Superior temporal gyrus (tissue), 1 donor: ENCODE results near the gene LPIN1.

ENCODE experiments used
- DNase-seq: peaks from one replicate; pipeline ENCODE4 v3.0.0-alpha.2; 2016; ENCODE audit errors: extremely low spot score

Gene LPIN1

GRCh38 chr2:11784747-11785610, 38.5 kb downstream of the LPIN1 start:
- peak; percentile 53 for DNase-seq

- no peak for DNase-seq
These were observed 39.1 kb downstream of the LPIN1 start for GRCh38 chr2:11785611-11785940.

GRCh38 chr2:11786191-11786590, 39.8 kb downstream of the LPIN1 start:
- DNase-seq, result no peak

GRCh38 chr2:11786592-11786991, 40.2 kb downstream of the LPIN1 start:
- no peak for DNase-seq

GRCh38 chr2:11787991-11788390, 41.6 kb downstream of the LPIN1 start:
- DNase-seq, result no peak

GRCh38 chr2:11788461-11789124, 42.2 kb downstream of the LPIN1 start:
- no peak for DNase-seq

- DNase-seq, result no peak
These were observed 42.8 kb downstream of the LPIN1 start for GRCh38 chr2:11789243-11789642.

GRCh38 chr2:11790228-11790627, 43.8 kb downstream of the LPIN1 start:
- DNase-seq, result no peak

GRCh38 chr2:11795590-11795989, 49.2 kb downstream of the LPIN1 start:
- no peak for DNase-seq

GRCh38 chr2:11796190-11797171, 50.0 kb downstream of the LPIN1 start:
- no peak for DNase-seq

- no peak for DNase-seq
These were observed 51.4 kb downstream of the LPIN1 start for GRCh38 chr2:11797846-11798245.

GRCh38 chr2:11798701-11799435, 52.4 kb downstream of the LPIN1 start:
- no peak for DNase-seq

- DNase-seq, result no peak
These were observed 53.4 kb downstream of the LPIN1 start for GRCh38 chr2:11799826-11800225.

- DNase-seq, result peak; percentile 27
These were observed 56.4 kb downstream of the LPIN1 start for GRCh38 chr2:11802782-11803191.

- no peak for DNase-seq
These were observed 58.6 kb downstream of the LPIN1 start for GRCh38 chr2:11805024-11805423.

- DNase-seq, result no peak
These were observed 59.5 kb downstream of the LPIN1 start for GRCh38 chr2:11805920-11806319.

- DNase-seq, result no peak
These were observed 61.0 kb downstream of the LPIN1 start for GRCh38 chr2:11807156-11808015.

GRCh38 chr2:11808016-11808400, 61.6 kb downstream of the LPIN1 start:
- no peak for DNase-seq

- no peak for DNase-seq
These were observed 63.3 kb downstream of the LPIN1 start for GRCh38 chr2:11809586-11810236.
